Measurements from ENCODE around the gene UQCRC1.

UQCRC1 gene

GRCh38 chr3:48565591-48566400 lies 43.6 kb downstream of the UQCRC1 start:
- TF ChIP-seq GATA3 (IDR thresholded peaks at IDR 0.05; ENCODE audit: low read depth, low read length) (no peak), GATA2 (IDR thresholded peaks at IDR 0.05; ENCODE audit: low read depth, low read length) (no peak)

GRCh38 chr3:48565186-48565585 lies 44.3 kb downstream of the UQCRC1 start:
- TF ChIP-seq GATA3 (IDR thresholded peaks at IDR 0.05; ENCODE audit: low read depth, low read length) (no peak), GATA2 (IDR thresholded peaks at IDR 0.05; ENCODE audit: low read depth, low read length) (no peak)

- TF ChIP-seq GATA2 (IDR thresholded peaks at IDR 0.05; ENCODE audit: low read depth, low read length) (no peak), GATA3 (IDR thresholded peaks at IDR 0.05; ENCODE audit: low read depth, low read length) (no peak)
Observed at GRCh38 chr3:48564667-48565066, 44.8 kb downstream of the UQCRC1 start.

- TF ChIP-seq GATA3 (IDR thresholded peaks at IDR 0.05; ENCODE audit: low read depth, low read length) (no peak), GATA2 (IDR thresholded peaks at IDR 0.05; ENCODE audit: low read depth, low read length) (no peak)
Observed at GRCh38 chr3:48564022-48564421, 45.4 kb downstream of the UQCRC1 start.

GRCh38 chr3:48563382-48563918 lies 46.0 kb downstream of the UQCRC1 start, which contains the start of gene UCN2:
Gene UCN2 (minus strand): TSS chr3:48563781. CDS start chr3:48563124, 657 bp downstream.
- TF ChIP-seq GATA3 (IDR thresholded peaks at IDR 0.05; ENCODE audit: low read depth, low read length) (no peak), GATA2 (IDR thresholded peaks at IDR 0.05; ENCODE audit: low read depth, low read length) (no peak)

GRCh38 chr3:48562367-48563095 lies 46.9 kb downstream of the UQCRC1 start:
- TF ChIP-seq GATA2 (IDR thresholded peaks at IDR 0.05; ENCODE audit: low read depth, low read length) (no peak), GATA3 (IDR thresholded peaks at IDR 0.05; ENCODE audit: low read depth, low read length) (no peak)

GRCh38 chr3:48561045-48561736 lies 48.3 kb downstream of the UQCRC1 start:
- TF ChIP-seq GATA3 (IDR thresholded peaks at IDR 0.05; ENCODE audit: low read depth, low read length) (no peak), GATA2 (IDR thresholded peaks at IDR 0.05; ENCODE audit: low read depth, low read length) (no peak)

- TF ChIP-seq GATA3 (IDR thresholded peaks at IDR 0.05; ENCODE audit: low read depth, low read length) (no peak), GATA2 (IDR thresholded peaks at IDR 0.05; ENCODE audit: low read depth, low read length) (no peak)
Observed at GRCh38 chr3:48560648-48561018, 48.8 kb downstream of the UQCRC1 start.

GRCh38 chr3:48558493-48559134 lies 50.8 kb downstream of the UQCRC1 start:
- TF ChIP-seq GATA2 (IDR thresholded peaks at IDR 0.05; ENCODE audit: low read depth, low read length) (peak; percentile 64), GATA3 (IDR thresholded peaks at IDR 0.05; ENCODE audit: low read depth, low read length) (no peak)

- no peak for TF ChIP-seq GATA3 (IDR thresholded peaks at IDR 0.05; ENCODE audit: low read depth, low read length)
- no peak for TF ChIP-seq GATA2 (IDR thresholded peaks at IDR 0.05; ENCODE audit: low read depth, low read length)
Observed at GRCh38 chr3:48556796-48557626, 52.4 kb downstream of the UQCRC1 start, which contains the start of gene PFKFB4. Gene PFKFB4 (minus strand): TSS chr3:48556803. CDS start chr3:48556777, 26 bp downstream.

GRCh38 chr3:48555949-48556795 lies 53.3 kb downstream of the UQCRC1 start:
- TF ChIP-seq GATA3 (IDR thresholded peaks at IDR 0.05; ENCODE audit: low read depth, low read length): no peak
- TF ChIP-seq GATA2 (IDR thresholded peaks at IDR 0.05; ENCODE audit: low read depth, low read length): no peak
